CD4-positive, CD25-positive, alpha-beta regulatory T cell (primary cell): Measurements from ENCODE around the gene ZNF84. TPM values are rescaled to one million over a fixed set of nuclear protein-coding genes. Genes with fewer than 3 reads are reported as not detected.
A peak's percentile ranks its signal among the peaks of the same experiment; 100 is the strongest.

ENCODE experiments used
- ATAC-seq, 2 donors: fragments of 150-1000 bp; cut with Tn5 transposase; one replicate each; pipeline ENCODE4 v1.10.0; 2021; ENCODE audit warnings: low read depth in 2 of 2, moderate number of reproducible peaks in 2 of 2, moderate library complexity in 1 of 2
- DNase-seq, 3 donors: peaks; one replicate each; pipeline versions ENCODE4 v3.0.0 to v3.0.0-alpha.2; 2012 to 2022; ENCODE audit warnings: mixed read lengths in 1 of 3
- H3K27ac ChIP-seq: one replicate; pipeline ENCODE4 v1.7.0; 2013; ENCODE audit warnings: mild to moderate bottlenecking, low read length; ENCODE audit not compliant: insufficient read depth, poor library complexity, severe bottlenecking
- H3K27me3 ChIP-seq: one replicate; pipeline ENCODE4 v1.7.0; 2013; ENCODE audit warnings: low read length; ENCODE audit not compliant: control insufficient read depth, insufficient read depth
- H3K36me3 ChIP-seq: one replicate; pipeline ENCODE4 v1.7.0; 2013; ENCODE audit warnings: mild to moderate bottlenecking, low read length, moderate library complexity; ENCODE audit not compliant: control insufficient read depth, insufficient read depth
- H3K4me1 ChIP-seq: 2 replicates; pipeline ENCODE4 v1.7.0; 2013; ENCODE audit warnings: mild to moderate bottlenecking, low read length; ENCODE audit not compliant: insufficient read depth, control insufficient read depth, poor library complexity, severe bottlenecking
- H3K4me3 ChIP-seq: one replicate; pipeline ENCODE4 v1.7.0; 2013; ENCODE audit warnings: low read depth, mild to moderate bottlenecking, low read length, moderate library complexity
- H3K9me3 ChIP-seq, 2 experiments: 1 replicate in 1 of 2; 2 replicates in 1 of 2; pipeline ENCODE4 v1.7.0; 2013; ENCODE audit warnings: low read length in 2 of 2, mild to moderate bottlenecking in 1 of 2, moderate library complexity in 1 of 2; ENCODE audit not compliant: control insufficient read depth in 2 of 2
- H3K27ac Mint-ChIP-seq, 3 donors: one replicate each; pipeline ENCODE4 v1.8.0; 2020 to 2022; ENCODE audit warnings: mild to moderate bottlenecking in 3 of 3, mixed read lengths in 3 of 3, moderate library complexity in 2 of 3
- H3K27me3 Mint-ChIP-seq: one replicate; pipeline ENCODE4 v1.8.0; 2022; ENCODE audit warnings: mild to moderate bottlenecking, mixed read lengths
- H3K36me3 Mint-ChIP-seq: one replicate; pipeline ENCODE4 v1.8.0; 2020; ENCODE audit warnings: mixed read lengths
- H3K4me1 Mint-ChIP-seq, 4 donors: one replicate each; pipeline ENCODE4 v1.8.0; 2020 to 2022; ENCODE audit warnings: mixed read lengths in 4 of 4, mild to moderate bottlenecking in 1 of 4
- H3K4me3 Mint-ChIP-seq, 4 donors: one replicate each; pipeline ENCODE4 v1.8.0; 2020 to 2022; ENCODE audit warnings: mild to moderate bottlenecking in 4 of 4, mixed read lengths in 4 of 4, moderate library complexity in 3 of 4
- H3K9me3 Mint-ChIP-seq, 7 donors: one replicate each; pipeline ENCODE4 v1.8.0; 2020 to 2022; ENCODE audit warnings: mixed read lengths in 7 of 7, mild to moderate bottlenecking in 3 of 7, moderate library complexity in 2 of 7
- polyA plus RNA-seq, 4 donors: library from polyadenylated mRNA; unstranded; fragments of 300-500 nt; fragmentation: Illumina TruSeq; gene quantifications; one replicate each; pipeline ENCODE4 v1.2.3, GENCODE V29; 2021
- total RNA-seq: library from RNA; stranded (reverse); gene quantifications from one replicate; pipeline ENCODE4 v1.2.3, GENCODE V29; 2022

ZNF84 gene
- total and polyA plus RNA-seq, 5 donors from 2014 or later = 11.6 to 20.2 (median 14.9) TPM

GRCh38 chr12:133081159-133081780, 44.0 kb downstream of the ZNF84 start:
- DNase-seq (no peak), ATAC-seq (no peak)
- Histone ChIP-seq H3K36me3 (peaks cover 44% of the 10 kb centered on the region), H3K4me1 (peaks cover 4% of the 10 kb centered on the region), H3K27me3 (no peaks in the 10 kb centered on the region), H3K27ac (peak overlapping the region; percentile 99), H3K4me3 (peak overlapping the region; percentile 93), H3K9me3 (peaks cover 64 to 82% of the 10 kb centered on the region in 2 experiments)
- Mint-ChIP-seq H3K27me3 (no peaks in the 10 kb centered on the region), H3K36me3 (peaks cover 41% of the 10 kb centered on the region), H3K27ac (peak overlapping the region in 1 of 3 donors; percentile 63), H3K9me3 (peaks cover 0 to 72% (median 32%) of the 10 kb centered on the region in 7 donors), H3K4me3 (peak overlapping the region in 1 of 4 donors; percentile 77), H3K4me1 (peaks cover 0 to 17% (median 10%) of the 10 kb centered on the region in 4 donors)

GRCh38 chr12:133083345-133083744, 46.0 kb downstream of the ZNF84 start:
- no peak for ATAC-seq

GRCh38 chr12:133105620-133106019, 68.3 kb downstream of the ZNF84 start:
- H3K36me3 ChIP-seq = peaks cover 59% of the 10 kb centered on the region

More at GRCh38 chr12:133083345-133083744, 46.0 kb downstream of the ZNF84 start:
- H3K27me3 Mint-ChIP-seq = no peaks in the 10 kb centered on the region
- H3K9me3 Mint-ChIP-seq = peaks cover 0 to 71% (median 33%) of the 10 kb centered on the region in 7 donors
- H3K27ac Mint-ChIP-seq = no peak overlapping the region
- H3K4me3 ChIP-seq = no peak overlapping the region
- peaks cover 54% of the 10 kb centered on the region for H3K36me3 Mint-ChIP-seq
- no peak overlapping the region for H3K4me3 Mint-ChIP-seq
- peaks cover 65 to 85% of the 10 kb centered on the region in 2 experiments for H3K9me3 ChIP-seq
- no peaks in the 10 kb centered on the region for H3K27me3 ChIP-seq
- H3K27ac ChIP-seq = no peak overlapping the region
- peaks cover 0 to 16% (median 10%) of the 10 kb centered on the region in 4 donors for H3K4me1 Mint-ChIP-seq
- no peak for DNase-seq
- H3K36me3 ChIP-seq = peaks cover 63% of the 10 kb centered on the region
- H3K4me1 ChIP-seq = peaks cover 4% of the 10 kb centered on the region

GRCh38 chr12:133106253-133106652, 68.9 kb downstream of the ZNF84 start:
- peaks cover 52% of the 10 kb centered on the region for H3K36me3 ChIP-seq
- no peaks in the 10 kb centered on the region for H3K27me3 ChIP-seq
- Mint-ChIP-seq H3K4me3 (no peak overlapping the region), H3K27ac (no peak overlapping the region), H3K4me1 (no peaks in the 10 kb centered on the region), H3K9me3 (peaks cover 0 to 91% (median 41%) of the 10 kb centered on the region in 7 donors), H3K36me3 (peaks cover 50% of the 10 kb centered on the region), H3K27me3 (no peaks in the 10 kb centered on the region)
- DNase-seq (peak in 1 of 3 donors; percentile 26), ATAC-seq (no peak)
- no peak overlapping the region for H3K4me3 ChIP-seq
- H3K27ac ChIP-seq = no peak overlapping the region
- no peaks in the 10 kb centered on the region for H3K4me1 ChIP-seq
- peaks cover 92 to 100% of the 10 kb centered on the region in 2 experiments for H3K9me3 ChIP-seq

More at GRCh38 chr12:133105620-133106019, 68.3 kb downstream of the ZNF84 start:
- no peak for ATAC-seq
- Mint-ChIP-seq H3K9me3 (peaks cover 0 to 89% (median 44%) of the 10 kb centered on the region in 7 donors), H3K27ac (no peak overlapping the region), H3K27me3 (no peaks in the 10 kb centered on the region), H3K4me3 (peak overlapping the region in 1 of 4 donors; percentile 21), H3K4me1 (no peaks in the 10 kb centered on the region), H3K36me3 (peaks cover 55% of the 10 kb centered on the region)
- Histone ChIP-seq H3K4me3 (peak overlapping the region; percentile 30), H3K9me3 (peaks cover 92 to 100% of the 10 kb centered on the region in 2 experiments), H3K4me1 (no peaks in the 10 kb centered on the region), H3K27ac (no peak overlapping the region), H3K27me3 (no peaks in the 10 kb centered on the region)
- no peak for DNase-seq

- Mint-ChIP-seq H3K4me1 (no peaks in the 10 kb centered on the region), H3K9me3 (peaks cover 0 to 86% (median 40%) of the 10 kb centered on the region in 7 donors), H3K36me3 (peaks cover 44% of the 10 kb centered on the region), H3K27me3 (no peaks in the 10 kb centered on the region), H3K27ac (no peak overlapping the region), H3K4me3 (no peak overlapping the region)
- Histone ChIP-seq H3K9me3 (peaks cover 94 to 98% of the 10 kb centered on the region in 2 experiments), H3K4me3 (no peak overlapping the region), H3K27ac (no peak overlapping the region), H3K4me1 (no peaks in the 10 kb centered on the region), H3K36me3 (peaks cover 45% of the 10 kb centered on the region), H3K27me3 (no peaks in the 10 kb centered on the region)
- no peak for DNase-seq
- ATAC-seq = no peak
Observed at GRCh38 chr12:133107121-133107520, 69.8 kb downstream of the ZNF84 start.

- Mint-ChIP-seq H3K9me3 (peaks cover 0 to 84% (median 40%) of the 10 kb centered on the region in 7 donors), H3K4me1 (no peaks in the 10 kb centered on the region), H3K4me3 (no peak overlapping the region), H3K27me3 (no peaks in the 10 kb centered on the region), H3K36me3 (peaks cover 37% of the 10 kb centered on the region), H3K27ac (no peak overlapping the region)
- peaks cover 37% of the 10 kb centered on the region for H3K36me3 ChIP-seq
- DNase-seq (no peak), ATAC-seq (no peak)
- no peak overlapping the region for H3K27ac ChIP-seq
- peaks cover 88 to 95% of the 10 kb centered on the region in 2 experiments for H3K9me3 ChIP-seq
- H3K4me3 ChIP-seq = no peak overlapping the region
- H3K27me3 ChIP-seq = no peaks in the 10 kb centered on the region
- no peaks in the 10 kb centered on the region for H3K4me1 ChIP-seq
Observed at GRCh38 chr12:133108150-133108549, 70.8 kb downstream of the ZNF84 start.

Other genes starting within 250 kb of the ZNF84 start
- gene GOLGA3, start 208.6 kb upstream of the ZNF84 start, total RNA-seq = 46.4 TPM
- 1 to 10 TPM; 2.0 to 7.8 (median 3.6) TPM for gene GOLGA3, start 208.6 kb upstream of the ZNF84 start, polyA plus RNA-seq
- gene CHFR, start 149.9 kb upstream of the ZNF84 start, total RNA-seq = 118 TPM
- 10 to 100 TPM; 24.3 to 43.3 (median 37.4) TPM for gene CHFR, start 149.9 kb upstream of the ZNF84 start, polyA plus RNA-seq
- gene ZNF605, start 81.2 kb upstream of the ZNF84 start, total RNA-seq = 3.1 TPM
- 1 to 10 TPM in 3 of 4 donors, under 1 TPM in 1; 0.83 to 2.6 (median 1.7) TPM for gene ZNF605, start 81.2 kb upstream of the ZNF84 start, polyA plus RNA-seq
- gene ZNF26, start 51.1 kb upstream of the ZNF84 start, total RNA-seq = 29.6 TPM
- 10 to 100 TPM in 2 of 4 donors, 1 to 10 TPM in 2; 6.9 to 16.2 (median 12.3) TPM for gene ZNF26, start 51.1 kb upstream of the ZNF84 start, polyA plus RNA-seq
- gene ZNF140, start 43.4 kb downstream of the ZNF84 start, total RNA-seq = 12.7 TPM
- gene ZNF140, start 43.4 kb downstream of the ZNF84 start, polyA plus RNA-seq = 10 to 100 TPM; 26.0 to 31.7 (median 28.1) TPM
- 3.0 TPM for gene ZNF891, start 92.8 kb downstream of the ZNF84 start, total RNA-seq
- under 1 TPM; 0.29 to 0.75 (median 0.48) TPM for gene ZNF891, start 92.8 kb downstream of the ZNF84 start, polyA plus RNA-seq
- gene ZNF10, start 93.1 kb downstream of the ZNF84 start, total RNA-seq = 24.2 TPM
- 10 to 100 TPM in 2 of 4 donors, 1 to 10 TPM in 2; 4.8 to 15.0 (median 10.9) TPM for gene ZNF10, start 93.1 kb downstream of the ZNF84 start, polyA plus RNA-seq
- 8.0 TPM for gene ZNF268, start 144.0 kb downstream of the ZNF84 start, total RNA-seq
- 10 to 100 TPM in 3 of 4 donors, 1 to 10 TPM in 1; 9.2 to 21.1 (median 16.3) TPM for gene ZNF268, start 144.0 kb downstream of the ZNF84 start, polyA plus RNA-seq
- not detected for gene ANHX, start 198.4 kb downstream of the ZNF84 start, total RNA-seq
- not detected for gene ANHX, start 198.4 kb downstream of the ZNF84 start, polyA plus RNA-seq